AG08396 (cell line): Measurements from ENCODE around the gene CAPN14.
A peak's percentile ranks its signal among the peaks of the same experiment; 100 is the strongest.
"Not testable (repeated sequence)": the region's sequence is repeated elsewhere in the genome, so short reads cannot be mapped to it uniquely, and the experiment has no call there.

Experiments
- DNase-seq: peaks from one replicate; pipeline ENCODE4 v3.0.0; 2012; ENCODE audit warnings: low spot score, mixed read lengths

CAPN14 gene

GRCh38 chr2:31196622-31197021, 20.7 kb downstream of the CAPN14 start:
- DNase-seq: no peak

- DNase-seq: no peak
Observed at GRCh38 chr2:31193806-31194205, 23.5 kb downstream of the CAPN14 start.

- DNase-seq: no peak
Observed at GRCh38 chr2:31192851-31193392, 24.4 kb downstream of the CAPN14 start.

- DNase-seq: no peak
Observed at GRCh38 chr2:31192396-31192795, 24.9 kb downstream of the CAPN14 start.

GRCh38 chr2:31191931-31192330, 25.4 kb downstream of the CAPN14 start:
- no peak for DNase-seq

GRCh38 chr2:31190188-31190587, 27.1 kb downstream of the CAPN14 start:
- DNase-seq: no peak

GRCh38 chr2:31189141-31189540, 28.2 kb downstream of the CAPN14 start:
- DNase-seq: no peak

- DNase-seq: no peak
Observed at GRCh38 chr2:31188131-31188530, 29.2 kb downstream of the CAPN14 start.

GRCh38 chr2:31187166-31187565, 30.1 kb downstream of the CAPN14 start:
- DNase-seq: no peak

- DNase-seq: not testable (repeated sequence)
Observed at GRCh38 chr2:31183973-31184372, 33.3 kb downstream of the CAPN14 start.

GRCh38 chr2:31176742-31177141, 40.6 kb downstream of the CAPN14 start:
- no peak for DNase-seq

- DNase-seq: no peak
Observed at GRCh38 chr2:31171142-31171541, 46.2 kb downstream of the CAPN14 start.

GRCh38 chr2:31170071-31170698, 47.1 kb downstream of the CAPN14 start:
- peak; percentile 75 for DNase-seq

GRCh38 chr2:31168291-31168690, 49.0 kb downstream of the CAPN14 start:
- DNase-seq: no peak

GRCh38 chr2:31166925-31167324, 50.4 kb downstream of the CAPN14 start:
- DNase-seq: no peak

GRCh38 chr2:31163011-31163539, 54.2 kb downstream of the CAPN14 start:
- DNase-seq: no peak

GRCh38 chr2:31161637-31162036, 55.7 kb downstream of the CAPN14 start:
- DNase-seq: no peak

GRCh38 chr2:31151501-31151900, 65.8 kb downstream of the CAPN14 start:
- no peak for DNase-seq

- DNase-seq: no peak
Observed at GRCh38 chr2:31150120-31150670, 67.1 kb downstream of the CAPN14 start.

- DNase-seq: no peak
Observed at GRCh38 chr2:31148514-31148913, 68.8 kb downstream of the CAPN14 start.

- no peak for DNase-seq
Observed at GRCh38 chr2:31147645-31148044, 69.7 kb downstream of the CAPN14 start.

- DNase-seq: no peak
Observed at GRCh38 chr2:31142110-31142509, 75.2 kb downstream of the CAPN14 start.

GRCh38 chr2:31141443-31142085, 75.8 kb downstream of the CAPN14 start:
- DNase-seq: no peak
